ENCODE data around the gene TMEM132D. TPM values are rescaled to one million over a fixed set of nuclear protein-coding genes. Genes with fewer than 3 reads are reported as not detected.

TMEM132D gene
- total and polyA plus RNA-seq, 2 donors from 2014 or later = 0.13 TPM; not detected in 1

- Histone ChIP-seq H3K36me3 (ENCODE audit: control insufficient read depth in 2 of 3, insufficient read depth in 3 of 3, low read length in 3 of 3) (no peaks in the 10 kb centered on the region), H3K9me3 (ENCODE audit: control insufficient read depth in 2 of 3, insufficient read depth in 1 of 3, low read length in 3 of 3) (peaks cover 0 to 6% (median 0%) of the 10 kb centered on the region in 3 donors), H3K4me3 (ENCODE audit: low read length in 3 of 3) (no peak overlapping the region), H3K9ac (ENCODE audit: low read length in 3 of 3) (no peak overlapping the region), H3K4me1 (ENCODE audit: control insufficient read depth in 2 of 3, insufficient read depth in 2 of 3, low read depth in 1 of 3, low read length in 3 of 3) (no peaks in the 10 kb centered on the region), H3K27me3 (ENCODE audit: control insufficient read depth, insufficient read depth, low read length) (no peaks in the 10 kb centered on the region), H3K27ac (ENCODE audit: low read depth in 2 of 2, low read length in 2 of 2) (no peak overlapping the region)
- TF ChIP-seq CTCF (IDR thresholded peaks at IDR 0.05; ENCODE audit: borderline replicate concordance, extremely low read depth, insufficient read depth) = no peak
- intact Hi-C loops (cut with DNase I) = no loop called here
- DNase-seq (no peak), FAIRE-seq (no peak)
These were observed 216.1 kb downstream of the TMEM132D start for GRCh38 chr12:129687731-129688130.

GRCh38 chr12:129681830-129682229 lies 222.0 kb downstream of the TMEM132D start:
- Histone ChIP-seq H3K4me1 (ENCODE audit: control insufficient read depth in 2 of 3, insufficient read depth in 2 of 3, low read depth in 1 of 3, low read length in 3 of 3) (no peaks in the 10 kb centered on the region), H3K27ac (ENCODE audit: low read depth in 2 of 2, low read length in 2 of 2) (no peak overlapping the region), H3K9me3 (ENCODE audit: control insufficient read depth in 2 of 3, insufficient read depth in 1 of 3, low read length in 3 of 3) (peaks cover 0 to 9% (median 2%) of the 10 kb centered on the region in 3 donors), H3K9ac (ENCODE audit: low read length in 3 of 3) (no peak overlapping the region), H3K4me3 (ENCODE audit: low read length in 3 of 3) (no peak overlapping the region), H3K36me3 (ENCODE audit: control insufficient read depth in 2 of 3, insufficient read depth in 3 of 3, low read length in 3 of 3) (no peaks in the 10 kb centered on the region), H3K27me3 (ENCODE audit: control insufficient read depth, insufficient read depth, low read length) (no peaks in the 10 kb centered on the region)
- intact Hi-C loops (cut with DNase I) = no loop called here
- no peak for TF ChIP-seq CTCF (IDR thresholded peaks at IDR 0.05; ENCODE audit: borderline replicate concordance, extremely low read depth, insufficient read depth)
- FAIRE-seq = no peak
- DNase-seq = no peak

- H3K9ac ChIP-seq (ENCODE audit: low read length in 3 of 3) = no peak overlapping the region
- FAIRE-seq = no peak
- H3K36me3 ChIP-seq (ENCODE audit: control insufficient read depth in 2 of 3, insufficient read depth in 3 of 3, low read length in 3 of 3) = no peaks in the 10 kb centered on the region
- H3K9me3 ChIP-seq (ENCODE audit: control insufficient read depth in 2 of 3, insufficient read depth in 1 of 3, low read length in 3 of 3) = peaks cover 0 to 9% (median 2%) of the 10 kb centered on the region in 3 donors
- no peak overlapping the region for H3K4me3 ChIP-seq (ENCODE audit: low read length in 3 of 3)
- H3K4me1 ChIP-seq (ENCODE audit: control insufficient read depth in 2 of 3, insufficient read depth in 2 of 3, low read depth in 1 of 3, low read length in 3 of 3) = no peaks in the 10 kb centered on the region
- DNase-seq = no peak
- H3K27ac ChIP-seq (ENCODE audit: low read depth in 2 of 2, low read length in 2 of 2) = no peak overlapping the region
- intact Hi-C loops (cut with DNase I) = no loop called here
- H3K27me3 ChIP-seq (ENCODE audit: control insufficient read depth, insufficient read depth, low read length) = no peaks in the 10 kb centered on the region
- no peak for TF ChIP-seq CTCF (IDR thresholded peaks at IDR 0.05; ENCODE audit: borderline replicate concordance, extremely low read depth, insufficient read depth)
These were observed 222.7 kb downstream of the TMEM132D start for GRCh38 chr12:129681151-129681550.

- Histone ChIP-seq H3K9ac (ENCODE audit: low read length in 3 of 3) (no peak overlapping the region), H3K36me3 (ENCODE audit: control insufficient read depth in 2 of 3, insufficient read depth in 3 of 3, low read length in 3 of 3) (no peaks in the 10 kb centered on the region), H3K9me3 (ENCODE audit: control insufficient read depth in 2 of 3, insufficient read depth in 1 of 3, low read length in 3 of 3) (no peaks in the 10 kb centered on the region), H3K27me3 (ENCODE audit: control insufficient read depth, insufficient read depth, low read length) (no peaks in the 10 kb centered on the region), H3K27ac (ENCODE audit: low read depth in 2 of 2, low read length in 2 of 2) (no peak overlapping the region), H3K4me1 (ENCODE audit: control insufficient read depth in 2 of 3, insufficient read depth in 2 of 3, low read depth in 1 of 3, low read length in 3 of 3) (no peaks in the 10 kb centered on the region), H3K4me3 (ENCODE audit: low read length in 3 of 3) (no peak overlapping the region)
- DNase-seq (no peak), FAIRE-seq (no peak)
- TF ChIP-seq CTCF (IDR thresholded peaks at IDR 0.05; ENCODE audit: borderline replicate concordance, extremely low read depth, insufficient read depth) = no peak
- intact Hi-C loops (cut with DNase I) = no loop called here
These were observed 227.4 kb downstream of the TMEM132D start for GRCh38 chr12:129676411-129676810.

Data from kidney (tissue), 14 donors.